ENCODE measurements around the gene SLC5A11. TPM values are rescaled to one million over a fixed set of nuclear protein-coding genes. Genes with fewer than 3 reads are reported as not detected.
"Not testable (repeated sequence)": the region's sequence is repeated elsewhere in the genome, so short reads cannot be mapped to it uniquely, and the experiment has no call there.

The SLC5A11 gene
- total RNA-seq, 1 donor from 2014 or later = not detected

- no peak overlapping the region for H3K4me3 ChIP-seq (ENCODE audit: insufficient read depth, low read depth, low read length)
- H3K9me3 ChIP-seq (ENCODE audit: insufficient read depth, low read depth, low read length) = no peaks in the 10 kb centered on the region
- H4K20me1 ChIP-seq (ENCODE audit: insufficient read depth, low read length) = no peaks in the 10 kb centered on the region
- Mint-ChIP-seq H3K4me1 (ENCODE audit: low read depth, unreplicated experiment) (no peaks in the 10 kb centered on the region), H3K27ac (ENCODE audit: unreplicated experiment) (no peak overlapping the region), H3K4me3 (ENCODE audit: unreplicated experiment) (no peak overlapping the region), H3K36me3 (ENCODE audit: low read depth, unreplicated experiment) (no peaks in the 10 kb centered on the region), H3K27me3 (ENCODE audit: low read depth, unreplicated experiment) (peaks cover 7% of the 10 kb centered on the region), H3K9me3 (ENCODE audit: unreplicated experiment) (no peaks in the 10 kb centered on the region)
- no peaks in the 10 kb centered on the region for H3K79me2 ChIP-seq (ENCODE audit: insufficient read depth, low read length)
- DNase-seq (ENCODE audit: low read depth) (no peak), FAIRE-seq (no peak)
- no peak overlapping the region for H2AFZ ChIP-seq (ENCODE audit: low read depth, low read length)
- no peaks in the 10 kb centered on the region for H3K36me3 ChIP-seq (ENCODE audit: insufficient read depth, low read length)
- no peak for TF ChIP-seq CTCF (IDR thresholded peaks at IDR 0.05; ENCODE audit: insufficient read depth, low read depth, low read length)
- no peak for TF ChIP-seq EZH2 (IDR thresholded peaks at IDR 0.05; ENCODE audit: insufficient read depth, low read length)
- no peak overlapping the region for H3K9ac ChIP-seq (ENCODE audit: low read length)
- H3K4me1 ChIP-seq (ENCODE audit: insufficient read depth, low read length) = no peaks in the 10 kb centered on the region
- no peak overlapping the region for H3K4me2 ChIP-seq (ENCODE audit: low read length)
- H3K27me3 ChIP-seq (ENCODE audit: insufficient read depth, low read length) = peaks cover 5% of the 10 kb centered on the region
- H3K27ac ChIP-seq (ENCODE audit: low read depth, low read length) = no peak overlapping the region
These were observed 45.0 kb downstream of the SLC5A11 start for GRCh38 chr16:24890746-24891145.

GRCh38 chr16:24896439-24896838 lies 50.7 kb downstream of the SLC5A11 start:
- DNase-seq (ENCODE audit: low read depth) = no peak
- Histone ChIP-seq H3K27ac (ENCODE audit: low read depth, low read length) (no peak overlapping the region), H3K4me2 (ENCODE audit: low read length) (no peak overlapping the region), H3K4me1 (ENCODE audit: insufficient read depth, low read length) (no peaks in the 10 kb centered on the region), H3K9me3 (ENCODE audit: insufficient read depth, low read depth, low read length) (no peaks in the 10 kb centered on the region), H4K20me1 (ENCODE audit: insufficient read depth, low read length) (no peaks in the 10 kb centered on the region), H2AFZ (ENCODE audit: low read depth, low read length) (no peak overlapping the region), H3K36me3 (ENCODE audit: insufficient read depth, low read length) (no peaks in the 10 kb centered on the region), H3K79me2 (ENCODE audit: insufficient read depth, low read length) (no peaks in the 10 kb centered on the region), H3K4me3 (ENCODE audit: insufficient read depth, low read depth, low read length) (no peak overlapping the region), H3K27me3 (ENCODE audit: insufficient read depth, low read length) (no peaks in the 10 kb centered on the region), H3K9ac (ENCODE audit: low read length) (no peak overlapping the region)
- Mint-ChIP-seq H3K36me3 (ENCODE audit: low read depth, unreplicated experiment) (no peaks in the 10 kb centered on the region), H3K9me3 (ENCODE audit: unreplicated experiment) (no peaks in the 10 kb centered on the region), H3K4me1 (ENCODE audit: low read depth, unreplicated experiment) (no peaks in the 10 kb centered on the region), H3K27me3 (ENCODE audit: low read depth, unreplicated experiment) (peaks cover 28% of the 10 kb centered on the region), H3K27ac (ENCODE audit: unreplicated experiment) (no peak overlapping the region), H3K4me3 (ENCODE audit: unreplicated experiment) (no peak overlapping the region)
- FAIRE-seq = no peak
- TF ChIP-seq CTCF (IDR thresholded peaks at IDR 0.05; ENCODE audit: insufficient read depth, low read depth, low read length) (no peak), EZH2 (IDR thresholded peaks at IDR 0.05; ENCODE audit: insufficient read depth, low read length) (no peak)

- not testable (repeated sequence) for H3K27ac Mint-ChIP-seq (ENCODE audit: unreplicated experiment); H3K9me3 ChIP-seq (ENCODE audit: insufficient read depth, low read depth, low read length); H3K27ac ChIP-seq (ENCODE audit: low read depth, low read length); H2AFZ ChIP-seq (ENCODE audit: low read depth, low read length); H3K36me3 ChIP-seq (ENCODE audit: insufficient read depth, low read length); H3K4me1 Mint-ChIP-seq (ENCODE audit: low read depth, unreplicated experiment); H3K27me3 ChIP-seq (ENCODE audit: insufficient read depth, low read length); H4K20me1 ChIP-seq (ENCODE audit: insufficient read depth, low read length); H3K4me1 ChIP-seq (ENCODE audit: insufficient read depth, low read length); H3K9me3 Mint-ChIP-seq (ENCODE audit: unreplicated experiment); H3K4me3 ChIP-seq (ENCODE audit: insufficient read depth, low read depth, low read length); FAIRE-seq; H3K79me2 ChIP-seq (ENCODE audit: insufficient read depth, low read length); H3K4me2 ChIP-seq (ENCODE audit: low read length); H3K9ac ChIP-seq (ENCODE audit: low read length); DNase-seq (ENCODE audit: low read depth); H3K4me3 Mint-ChIP-seq (ENCODE audit: unreplicated experiment); H3K36me3 Mint-ChIP-seq (ENCODE audit: low read depth, unreplicated experiment)
- peaks cover 30% of the 10 kb centered on the region for H3K27me3 Mint-ChIP-seq (ENCODE audit: low read depth, unreplicated experiment)
These were observed 51.8 kb downstream of the SLC5A11 start for GRCh38 chr16:24897522-24897921.
